ENCODE measurements around the gene ANKRD10.

ANKRD10 gene

GRCh38 chr13:110873639-110874507 is 41.0 kb downstream of the ANKRD10 start:
- in situ Hi-C loops (cut with MboI; ENCODE audit: low sequenced_read_pairs, unreplicated experiment): no loop called here
- TF ChIP-seq, protein P1, sequence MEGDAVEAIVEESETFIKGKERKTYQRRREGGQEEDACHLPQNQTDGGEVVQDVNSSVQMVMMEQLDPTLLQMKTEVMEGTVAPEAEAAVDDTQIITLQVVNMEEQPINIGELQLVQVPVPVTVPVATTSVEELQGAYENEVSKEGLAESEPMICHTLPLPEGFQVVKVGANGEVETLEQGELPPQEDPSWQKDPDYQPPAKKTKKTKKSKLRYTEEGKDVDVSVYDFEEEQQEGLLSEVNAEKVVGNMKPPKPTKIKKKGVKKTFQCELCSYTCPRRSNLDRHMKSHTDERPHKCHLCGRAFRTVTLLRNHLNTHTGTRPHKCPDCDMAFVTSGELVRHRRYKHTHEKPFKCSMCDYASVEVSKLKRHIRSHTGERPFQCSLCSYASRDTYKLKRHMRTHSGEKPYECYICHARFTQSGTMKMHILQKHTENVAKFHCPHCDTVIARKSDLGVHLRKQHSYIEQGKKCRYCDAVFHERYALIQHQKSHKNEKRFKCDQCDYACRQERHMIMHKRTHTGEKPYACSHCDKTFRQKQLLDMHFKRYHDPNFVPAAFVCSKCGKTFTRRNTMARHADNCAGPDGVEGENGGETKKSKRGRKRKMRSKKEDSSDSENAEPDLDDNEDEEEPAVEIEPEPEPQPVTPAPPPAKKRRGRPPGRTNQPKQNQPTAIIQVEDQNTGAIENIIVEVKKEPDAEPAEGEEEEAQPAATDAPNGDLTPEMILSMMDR (IDR thresholded peaks at IDR 0.05; ENCODE audit: borderline replicate concordance, control extremely low read depth, extremely low read depth, insufficient read depth, missing control alignments): no peak
- no peak for DNase-seq (ENCODE audit: low spot score)

- no peak for DNase-seq (ENCODE audit: low spot score)
- in situ Hi-C loops (cut with MboI; ENCODE audit: low sequenced_read_pairs, unreplicated experiment): no loop called here
- TF ChIP-seq, protein P1 (IDR thresholded peaks at IDR 0.05; ENCODE audit: borderline replicate concordance, control extremely low read depth, extremely low read depth, insufficient read depth, missing control alignments): no peak
These were observed 41.9 kb downstream of the ANKRD10 start for GRCh38 chr13:110872768-110873638.

- no peak for DNase-seq (ENCODE audit: low spot score)
- in situ Hi-C loops (cut with MboI; ENCODE audit: low sequenced_read_pairs, unreplicated experiment): no loop called here
- TF ChIP-seq, protein P1 (IDR thresholded peaks at IDR 0.05; ENCODE audit: borderline replicate concordance, control extremely low read depth, extremely low read depth, insufficient read depth, missing control alignments): no peak
These were observed 42.7 kb downstream of the ANKRD10 start for GRCh38 chr13:110872034-110872767.

GRCh38 chr13:110869805-110870706 is 44.8 kb downstream of the ANKRD10 start:
- in situ Hi-C loops (cut with MboI; ENCODE audit: low sequenced_read_pairs, unreplicated experiment): no loop called here
- DNase-seq (ENCODE audit: low spot score): no peak
- TF ChIP-seq, protein P1 (IDR thresholded peaks at IDR 0.05; ENCODE audit: borderline replicate concordance, control extremely low read depth, extremely low read depth, insufficient read depth, missing control alignments): no peak

GRCh38 chr13:110869231-110869804 is 45.6 kb downstream of the ANKRD10 start:
- TF ChIP-seq, protein P1 (IDR thresholded peaks at IDR 0.05; ENCODE audit: borderline replicate concordance, control extremely low read depth, extremely low read depth, insufficient read depth, missing control alignments): no peak
- in situ Hi-C loops (cut with MboI; ENCODE audit: low sequenced_read_pairs, unreplicated experiment): no loop called here
- no peak for DNase-seq (ENCODE audit: low spot score)
